C4-2B (cell line): ENCODE results near the gene HOXA2.

Experiments
- H3K27ac ChIP-seq: fragments of 450-650 bp; 2 replicates; pipeline ENCODE4 v1.5.1; 2017
- ZFX ChIP-seq: fragments of 450-650 bp; IDR thresholded peaks from 2 replicates; pipeline ENCODE4 v1.6.1; 2017
- TF ChIP-seq, protein P1 (sequence below): fragments of 450-650 bp; conservative IDR thresholded peaks from 2 replicates; pipeline ENCODE4 v1.5.1; 2017; ENCODE audit warnings: mild to moderate bottlenecking

The HOXA2 gene

DNA sequence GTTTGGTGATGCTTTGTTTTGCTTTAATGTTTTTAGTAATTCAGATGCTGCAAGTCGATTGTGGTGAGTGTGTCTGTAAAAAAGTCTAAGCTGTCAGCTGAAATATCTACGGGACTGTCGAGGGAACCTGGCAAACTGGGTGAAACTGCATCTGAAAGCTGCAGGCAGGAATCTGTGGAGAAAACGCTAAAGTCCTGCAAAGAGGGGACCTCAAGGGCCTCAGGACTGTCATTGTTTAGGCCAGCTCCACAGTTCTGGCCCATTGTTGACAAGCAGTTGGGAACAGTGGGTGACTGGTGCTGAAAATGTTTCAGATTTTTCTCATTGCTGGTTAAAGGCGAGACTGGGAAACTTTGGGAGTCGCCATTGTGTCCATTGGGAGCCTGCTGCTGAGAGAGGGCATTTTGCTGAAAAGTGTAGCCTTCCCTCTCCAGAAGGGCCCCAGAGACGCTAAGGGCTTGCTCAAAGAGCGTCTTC, 1.8 kb downstream of the HOXA2 start:
- no peak overlapping the region for H3K27ac ChIP-seq
- TF ChIP-seq, protein P1, sequence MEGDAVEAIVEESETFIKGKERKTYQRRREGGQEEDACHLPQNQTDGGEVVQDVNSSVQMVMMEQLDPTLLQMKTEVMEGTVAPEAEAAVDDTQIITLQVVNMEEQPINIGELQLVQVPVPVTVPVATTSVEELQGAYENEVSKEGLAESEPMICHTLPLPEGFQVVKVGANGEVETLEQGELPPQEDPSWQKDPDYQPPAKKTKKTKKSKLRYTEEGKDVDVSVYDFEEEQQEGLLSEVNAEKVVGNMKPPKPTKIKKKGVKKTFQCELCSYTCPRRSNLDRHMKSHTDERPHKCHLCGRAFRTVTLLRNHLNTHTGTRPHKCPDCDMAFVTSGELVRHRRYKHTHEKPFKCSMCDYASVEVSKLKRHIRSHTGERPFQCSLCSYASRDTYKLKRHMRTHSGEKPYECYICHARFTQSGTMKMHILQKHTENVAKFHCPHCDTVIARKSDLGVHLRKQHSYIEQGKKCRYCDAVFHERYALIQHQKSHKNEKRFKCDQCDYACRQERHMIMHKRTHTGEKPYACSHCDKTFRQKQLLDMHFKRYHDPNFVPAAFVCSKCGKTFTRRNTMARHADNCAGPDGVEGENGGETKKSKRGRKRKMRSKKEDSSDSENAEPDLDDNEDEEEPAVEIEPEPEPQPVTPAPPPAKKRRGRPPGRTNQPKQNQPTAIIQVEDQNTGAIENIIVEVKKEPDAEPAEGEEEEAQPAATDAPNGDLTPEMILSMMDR = no peak
- TF ChIP-seq ZFX = no peak

- H3K27ac ChIP-seq = no peak overlapping the region
- no peak for TF ChIP-seq ZFX
- TF ChIP-seq, protein P1 = no peak
Observed at GRCh38 chr7:27099453-27100370, 2.8 kb downstream of the HOXA2 start.

- TF ChIP-seq ZFX = no peak
- TF ChIP-seq, protein P1 = no peak
- no peak overlapping the region for H3K27ac ChIP-seq
Observed at GRCh38 chr7:27098578-27099451, 3.7 kb downstream of the HOXA2 start.

DNA sequence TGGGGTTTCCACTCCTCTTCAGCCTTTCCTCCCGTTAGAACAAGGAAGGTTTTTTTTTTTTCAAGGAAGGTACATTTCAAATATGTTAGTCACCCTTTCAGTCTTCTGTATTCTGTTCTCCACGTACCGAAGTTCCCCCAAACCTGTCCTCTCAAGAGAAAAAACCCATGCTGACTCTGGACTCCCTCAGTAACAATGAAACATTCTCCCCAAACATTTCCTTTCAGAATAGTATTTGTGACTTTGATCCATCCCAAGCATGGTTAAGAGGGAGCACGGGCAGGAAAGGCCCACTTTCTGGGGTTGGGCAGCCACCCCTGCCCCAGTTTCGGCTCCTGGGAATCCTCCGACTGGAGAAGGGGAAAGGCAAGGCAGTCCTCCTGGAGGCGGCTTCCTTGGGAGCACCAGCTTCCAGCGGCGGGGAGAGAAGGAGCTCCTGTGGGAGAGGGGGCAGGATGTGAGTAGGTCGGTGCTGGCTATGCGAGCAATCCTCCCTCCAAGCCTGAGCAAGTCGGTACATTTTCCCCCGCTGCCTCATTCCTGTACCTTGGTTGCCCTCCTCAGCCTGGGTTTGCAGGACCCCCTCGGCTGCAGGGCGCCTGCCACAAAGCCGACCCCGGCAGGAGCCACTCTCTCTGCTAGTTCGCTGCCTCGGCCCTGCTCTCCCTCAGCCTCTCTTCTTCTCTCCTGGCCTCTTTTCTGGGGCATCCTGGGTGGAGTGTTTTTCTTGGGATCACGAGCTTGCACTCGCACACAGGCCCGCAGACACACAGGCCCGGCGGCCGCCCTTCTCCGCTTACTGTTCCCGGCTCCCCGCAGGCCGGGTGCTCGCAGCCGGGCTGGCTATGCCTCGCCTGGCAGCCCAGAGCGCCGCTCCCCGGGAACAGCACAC, 4.6 kb downstream of the HOXA2 start:
- H3K27ac ChIP-seq = no peak overlapping the region
- TF ChIP-seq, protein P1 = no peak
- TF ChIP-seq ZFX = no peak

- no peak for TF ChIP-seq ZFX
- TF ChIP-seq, protein P1 = no peak
- peak overlapping the region; percentile 55; the same call in 1 of the 2 replicates for H3K27ac ChIP-seq
Observed at GRCh38 chr7:27096768-27097514, 5.5 kb downstream of the HOXA2 start.
